Midbrain (tissue), 1 donor: ENCODE data around the gene TUBA3C.

ENCODE experiments used
- DNase-seq: peaks from one replicate; lab custom pipeline; 2025; lab: John Stamatoyannopoulos, UW

TUBA3C gene

DNA sequence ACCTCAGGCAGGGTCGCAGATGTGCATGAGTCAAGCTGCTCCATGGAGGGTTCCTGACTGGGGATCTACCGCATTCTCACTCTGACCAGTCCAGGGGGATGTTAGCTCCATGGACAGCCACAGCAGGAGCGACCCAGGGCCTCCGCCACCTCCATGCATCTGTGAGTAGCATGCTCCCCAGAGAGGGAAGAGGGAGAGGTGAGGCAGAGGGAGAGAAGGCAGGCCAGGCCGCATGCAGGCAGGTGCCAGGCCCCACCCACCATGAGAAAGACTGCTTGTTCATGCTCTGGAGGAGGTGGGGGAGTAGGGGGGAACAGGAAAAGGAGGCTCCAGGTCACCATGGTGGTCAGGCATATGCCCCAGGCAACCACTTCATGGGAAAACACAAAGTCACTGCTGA lies 20.3 kb downstream of the TUBA3C start:
- DNase-seq = no peak

DNA sequence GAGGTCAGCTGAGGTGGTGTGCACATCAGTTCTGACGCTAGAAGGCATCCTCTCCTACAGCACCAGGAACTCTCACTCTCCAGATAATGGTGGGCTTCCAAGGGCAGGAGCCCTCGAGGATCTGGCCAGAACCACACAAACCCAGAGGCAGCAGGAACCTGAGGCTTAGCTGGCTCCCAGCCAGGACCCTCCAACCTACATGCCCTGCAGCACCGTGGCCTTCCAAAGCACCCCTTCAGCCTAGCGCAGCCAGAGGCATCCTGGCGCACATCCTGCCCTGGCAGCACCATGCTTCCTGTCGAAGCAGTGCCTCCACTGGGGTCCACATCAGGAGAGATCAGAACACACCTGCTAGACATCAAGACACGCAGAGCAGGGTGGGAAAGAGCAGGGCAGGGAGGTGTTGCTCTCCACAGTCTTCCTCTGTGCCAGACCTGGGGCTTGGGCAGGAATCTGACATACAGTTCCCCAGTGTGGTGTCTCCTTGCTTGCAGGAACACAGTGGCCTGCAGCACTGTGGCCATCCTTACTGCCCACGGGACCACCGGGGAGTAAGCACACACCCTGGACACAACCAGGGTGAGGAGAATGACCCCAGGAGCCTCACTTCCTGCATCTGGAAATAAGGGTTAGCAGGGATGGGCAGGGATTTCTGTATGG lies 21.7 kb downstream of the TUBA3C start:
- no peak for DNase-seq

DNA sequence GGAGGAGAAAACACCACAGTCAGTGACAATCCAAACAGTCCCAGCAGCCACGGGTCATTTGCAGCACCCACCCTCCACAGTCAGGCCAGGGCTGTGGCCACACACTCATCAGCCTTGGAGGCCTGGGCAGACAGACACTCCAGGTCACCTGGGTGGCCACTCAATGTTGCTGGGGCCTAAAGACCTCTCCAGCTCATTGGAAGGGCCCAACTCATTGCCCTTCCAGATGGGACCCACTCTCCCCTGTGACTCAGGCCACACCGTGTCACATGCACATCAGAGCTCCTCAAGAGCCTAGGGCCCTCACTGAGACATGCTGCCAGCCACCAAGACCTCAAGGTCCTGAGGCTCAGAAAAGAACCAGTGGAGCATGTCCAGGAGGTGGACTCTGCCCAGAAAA lies 22.4 kb downstream of the TUBA3C start:
- DNase-seq = no peak

DNA sequence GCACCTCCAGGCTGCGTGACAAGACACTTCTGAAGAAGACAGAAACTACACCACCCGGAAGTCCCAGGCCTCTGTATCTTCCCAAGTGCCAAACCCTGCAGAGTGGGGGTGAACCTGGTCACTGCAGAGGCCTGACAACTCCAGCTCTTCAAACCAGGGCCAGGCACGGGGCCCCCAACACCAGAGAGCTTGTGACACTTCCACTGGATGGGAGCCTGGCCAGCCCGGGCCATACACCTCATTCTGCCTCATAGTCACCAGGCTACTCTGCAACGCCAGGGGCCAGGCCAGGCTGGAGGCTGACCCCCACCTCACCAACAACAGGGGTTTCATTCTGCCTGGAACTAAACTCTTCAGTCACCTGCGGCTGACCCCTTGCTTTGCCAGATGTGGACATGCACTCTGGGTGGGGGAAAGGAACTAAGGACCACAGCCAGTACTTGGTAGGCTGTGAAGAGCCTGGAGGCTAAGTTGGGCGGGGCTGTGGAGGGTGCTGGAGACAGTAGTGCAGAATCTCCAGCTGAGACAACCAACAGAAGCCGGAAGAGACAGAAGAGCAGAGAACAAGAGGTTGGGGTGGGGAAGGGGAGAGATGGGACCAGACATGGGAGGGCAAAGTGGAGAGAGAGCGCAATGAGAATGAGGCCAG lies 23.0 kb downstream of the TUBA3C start:
- DNase-seq = no peak

DNA sequence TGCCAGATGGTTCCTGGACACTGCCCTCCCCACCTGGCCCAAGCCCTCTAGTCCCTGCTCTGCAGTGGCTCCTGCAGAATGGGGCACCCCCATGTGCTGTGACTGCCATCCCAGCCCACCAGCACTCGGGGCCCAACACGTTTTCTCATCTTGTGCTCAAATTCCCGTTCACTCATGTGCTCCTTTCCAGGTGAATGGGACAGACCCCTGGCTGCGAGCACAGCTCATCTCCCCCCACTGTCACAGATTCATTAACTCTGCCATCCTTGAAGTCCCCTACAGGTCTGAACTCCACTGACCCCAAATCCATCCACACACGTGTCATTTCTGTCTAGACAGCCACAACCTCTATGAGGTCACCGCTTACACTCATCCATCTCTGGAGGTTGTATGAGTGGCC lies 23.6 kb downstream of the TUBA3C start:
- DNase-seq = no peak

DNA sequence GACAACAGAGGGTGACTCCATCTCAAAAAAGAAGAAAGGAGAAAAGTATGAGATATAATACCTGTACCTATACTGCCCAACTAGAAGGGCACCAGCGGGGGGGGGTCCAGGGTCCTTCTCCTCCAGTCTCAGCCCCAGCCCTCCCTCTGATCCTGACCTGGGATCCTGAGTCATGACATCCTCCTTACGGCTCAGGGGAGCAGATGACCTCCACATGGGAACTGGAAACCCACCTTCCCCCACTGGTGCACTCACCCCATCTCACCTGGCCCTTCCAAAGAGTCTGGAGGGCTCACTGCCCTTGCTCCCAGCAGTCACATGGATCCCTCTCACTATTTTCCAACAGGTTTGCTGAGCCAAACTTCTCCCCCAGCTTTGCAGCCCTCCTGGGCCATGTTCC lies 24.2 kb downstream of the TUBA3C start:
- no peak for DNase-seq

DNA sequence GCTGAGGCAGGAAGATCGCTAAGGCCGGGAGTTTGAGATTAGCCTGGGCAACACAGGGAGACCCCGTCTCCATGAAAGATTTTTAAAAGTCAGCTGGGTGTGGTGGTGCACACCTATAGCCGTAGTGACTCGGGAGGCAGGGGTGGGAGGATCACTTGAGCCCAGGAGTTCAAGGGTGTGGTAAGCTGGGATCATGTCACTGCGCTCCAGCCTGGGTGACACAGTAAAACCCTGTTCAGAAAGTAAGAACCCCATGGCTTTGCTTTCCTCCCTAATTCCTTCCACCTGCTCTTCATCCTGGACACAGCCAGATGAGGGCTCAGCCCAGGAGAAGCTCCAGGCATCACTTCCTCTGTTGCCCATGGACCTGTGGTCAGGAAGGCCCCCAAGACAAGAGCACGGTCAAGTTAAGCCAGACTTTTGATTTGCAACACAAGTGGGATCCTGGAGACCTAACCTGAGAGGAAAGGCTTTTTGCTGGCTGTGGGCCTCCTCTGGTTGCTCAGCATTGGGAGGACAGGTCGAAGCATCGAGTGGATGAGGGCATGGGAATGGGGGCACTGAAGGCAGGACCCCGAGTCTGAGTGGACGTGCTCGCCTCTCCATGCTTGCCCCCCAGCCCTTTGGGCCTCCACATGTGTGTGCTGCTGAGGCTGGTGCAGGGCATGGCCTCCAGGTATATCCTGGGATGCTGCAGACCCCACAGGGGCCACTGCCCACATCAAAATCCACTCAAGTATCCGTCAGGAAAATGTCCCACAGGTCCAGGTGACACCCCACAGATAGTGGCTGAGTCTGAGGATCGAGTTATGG lies 25.4 kb downstream of the TUBA3C start:
- DNase-seq = no peak

DNA sequence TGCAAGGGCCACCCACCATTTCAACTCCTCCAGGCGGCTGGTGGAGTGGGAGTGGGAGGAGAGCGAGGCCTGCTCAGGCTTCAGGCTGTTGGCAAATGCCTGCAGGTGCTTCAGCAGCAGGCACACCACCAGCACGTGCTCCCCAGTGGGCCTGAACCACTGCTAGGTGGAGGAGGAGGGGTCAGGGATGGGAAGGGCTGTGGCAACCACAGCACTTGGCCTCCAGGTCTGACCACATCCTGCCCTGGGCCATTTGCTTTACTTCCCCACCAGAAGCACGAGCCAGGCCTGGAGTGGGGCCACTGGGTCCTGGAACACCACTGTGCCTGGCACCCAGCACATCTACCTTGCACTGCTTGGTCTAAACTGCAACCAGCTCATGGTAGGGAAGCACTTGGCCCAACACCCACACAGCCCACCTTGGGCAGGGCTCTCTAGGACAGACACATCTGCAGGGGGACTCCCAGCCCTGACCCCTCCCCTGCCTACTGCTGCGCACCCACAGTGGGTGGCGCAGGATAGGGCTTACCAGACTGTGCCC lies 26.2 kb downstream of the TUBA3C start:
- DNase-seq = no peak

DNA sequence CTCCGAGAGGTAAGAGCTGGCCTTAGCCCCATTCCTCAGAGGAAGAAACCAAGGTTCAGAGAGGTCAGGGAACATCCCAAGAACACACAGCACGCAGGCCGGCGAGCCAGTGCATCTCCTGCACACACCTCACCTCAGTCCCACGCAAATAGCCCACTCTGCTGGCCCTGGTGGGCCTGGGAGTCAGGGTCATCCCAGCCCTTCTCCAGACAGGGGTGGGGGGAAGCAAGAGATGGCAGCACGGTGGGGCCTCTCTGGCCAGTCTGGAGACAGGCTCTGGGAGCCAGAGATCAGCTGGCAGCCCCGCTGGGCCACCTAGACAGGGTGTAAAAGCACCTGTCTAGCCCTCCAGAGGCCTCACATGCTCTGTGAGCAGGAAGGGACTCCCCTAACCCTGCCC lies 26.8 kb downstream of the TUBA3C start:
- DNase-seq = no peak

DNA sequence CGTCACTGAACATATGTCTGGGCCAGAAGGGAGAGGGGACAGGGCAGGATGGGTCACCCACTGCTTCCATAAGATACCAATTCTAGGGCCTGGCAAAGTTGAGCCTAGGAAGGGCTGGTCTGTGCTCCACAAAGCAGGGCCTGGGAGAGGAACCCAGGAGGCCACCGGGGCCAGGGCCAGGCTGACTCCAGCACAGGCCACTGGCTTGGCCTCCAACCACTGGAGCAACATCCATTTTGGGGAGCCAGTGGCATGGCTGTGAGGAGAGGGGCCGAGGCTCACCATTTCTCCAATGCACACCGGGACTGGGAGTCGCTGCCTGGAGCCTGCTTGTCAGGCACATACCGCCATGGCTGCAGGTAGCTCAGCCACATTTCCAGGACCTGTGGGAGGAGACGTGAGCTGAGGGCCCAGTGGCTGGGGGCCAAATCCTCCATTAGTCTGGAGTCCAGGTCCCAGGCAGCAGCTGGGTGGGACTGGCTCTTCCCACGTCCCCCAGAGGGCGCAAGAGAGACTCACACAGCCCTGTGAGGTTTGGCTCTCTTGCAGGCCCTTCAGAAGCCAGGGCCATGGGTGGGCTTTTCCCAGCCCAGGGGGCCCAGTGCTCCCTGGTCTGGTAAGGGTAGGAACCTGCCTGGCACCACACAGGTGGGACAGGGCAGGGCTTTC lies 27.7 kb downstream of the TUBA3C start:
- no peak for DNase-seq

DNA sequence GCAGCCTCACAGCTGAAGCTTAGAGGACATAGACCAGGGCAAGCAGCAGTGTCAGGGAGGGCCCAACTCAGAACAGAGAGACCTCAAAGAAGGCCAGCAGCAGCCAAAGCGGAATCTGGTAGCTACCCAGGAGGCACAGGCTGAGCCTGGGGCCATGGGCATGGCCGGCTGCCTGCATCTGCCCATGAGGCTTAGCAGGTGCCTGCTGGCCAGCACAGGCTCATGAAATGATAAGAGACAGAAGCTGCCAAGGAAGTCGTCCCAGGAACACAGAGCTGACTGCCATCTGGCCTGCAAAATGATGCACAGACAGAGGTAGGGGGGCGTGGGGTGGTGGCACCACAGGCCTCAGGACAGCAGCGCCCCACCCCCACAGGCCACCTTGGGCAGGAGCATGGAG lies 29.2 kb downstream of the TUBA3C start:
- no peak for DNase-seq

DNA sequence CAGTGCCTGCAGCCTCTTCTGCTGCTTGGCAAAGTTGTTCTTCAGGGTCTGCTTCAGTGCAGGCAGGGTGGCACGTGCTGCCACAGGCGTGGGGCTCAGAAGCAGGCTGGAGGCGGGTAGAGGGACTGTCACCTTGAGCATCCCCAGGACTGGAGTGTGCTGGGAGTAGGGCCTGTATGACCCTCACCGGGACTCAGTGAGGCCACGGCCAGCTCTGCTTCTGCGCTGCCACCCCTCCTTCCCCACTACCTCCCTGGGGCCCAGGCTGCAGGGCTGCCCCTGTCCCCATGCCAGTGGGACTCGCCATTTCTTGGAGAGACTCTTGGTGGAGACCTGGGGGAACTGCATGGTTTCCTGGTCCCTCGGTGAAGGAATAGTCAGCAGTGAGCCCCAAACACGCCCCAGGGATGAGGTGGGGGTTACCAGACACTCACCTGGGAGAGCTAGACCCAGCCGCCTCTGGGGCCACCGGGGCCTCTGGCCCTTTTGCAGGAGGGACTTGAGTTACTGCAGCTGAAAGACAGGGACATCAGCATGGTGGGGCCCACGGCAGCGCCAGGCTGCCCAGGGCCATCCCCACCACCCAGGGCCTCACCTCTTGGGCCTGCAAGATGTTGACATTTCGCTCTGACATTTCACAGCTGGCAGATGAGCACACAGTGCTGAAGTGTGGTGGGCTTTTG lies 29.9 kb downstream of the TUBA3C start:
- DNase-seq = no peak

DNA sequence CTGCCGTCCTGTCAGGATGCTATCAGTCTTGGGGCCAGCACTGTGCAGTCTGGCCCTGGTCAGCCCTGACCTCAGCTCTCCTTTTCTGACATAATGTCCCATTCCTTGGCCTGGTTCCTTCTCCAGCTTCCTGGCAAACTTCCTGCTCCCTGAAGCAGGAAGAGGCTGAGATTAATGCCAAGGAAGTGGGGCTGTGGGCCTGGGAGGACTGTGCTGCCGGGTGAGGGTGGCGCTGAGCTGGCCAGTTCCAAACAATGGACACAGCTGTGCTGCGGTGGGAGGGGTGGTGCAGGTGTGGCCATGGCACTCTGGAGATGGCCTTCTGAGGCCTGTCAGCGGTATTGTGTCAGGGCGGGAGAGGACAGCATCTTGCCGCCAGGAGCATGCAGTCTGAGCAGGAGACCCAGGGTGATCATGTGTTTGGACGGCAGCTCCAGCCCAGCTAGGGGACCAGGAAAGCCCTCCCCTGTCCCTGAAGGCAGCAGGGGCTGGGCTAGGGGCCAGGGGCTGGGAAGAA lies 30.9 kb downstream of the TUBA3C start:
- no peak for DNase-seq

DNA sequence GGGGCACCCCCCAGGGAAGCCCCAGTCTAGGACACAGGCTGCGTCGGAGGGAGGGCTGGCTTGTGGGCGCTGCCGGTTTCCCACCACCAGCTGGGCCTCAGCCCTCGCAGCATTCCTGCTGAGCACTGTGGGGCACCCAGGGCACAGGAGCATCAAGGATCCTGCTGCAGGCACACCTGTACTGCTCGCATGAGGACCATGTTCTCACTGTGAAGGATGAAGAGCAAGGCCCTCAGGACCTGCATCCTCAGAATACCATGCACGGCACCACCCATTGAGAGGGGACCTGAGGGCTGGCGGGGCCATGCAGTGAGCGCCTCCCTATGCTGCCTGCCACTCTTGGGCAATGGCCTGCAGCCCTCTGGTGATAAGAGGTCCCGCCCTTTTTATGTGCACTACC lies 31.4 kb downstream of the TUBA3C start:
- no peak for DNase-seq

DNA sequence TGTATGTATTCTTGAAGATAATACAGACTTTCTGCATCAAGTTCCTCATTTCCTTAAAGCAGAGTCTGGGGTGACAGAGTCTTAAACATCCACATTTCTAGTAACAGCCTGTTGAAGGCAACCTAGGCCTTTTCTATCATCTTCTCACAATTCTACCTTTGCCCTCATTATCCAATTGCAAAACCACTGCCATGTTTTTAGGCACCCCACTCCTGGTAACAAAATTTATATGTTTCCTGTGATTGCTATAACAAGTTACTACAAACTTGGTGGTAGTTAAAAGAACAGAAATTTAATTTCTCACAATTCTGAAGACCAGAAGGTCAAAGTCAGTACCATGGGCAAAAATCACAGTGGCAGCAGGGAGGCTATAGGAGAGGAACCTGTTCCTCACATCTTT lies 33.1 kb downstream of the TUBA3C start:
- DNase-seq = no peak
